Activated CD8-positive, alpha-beta memory T cell treated with anti-CD3 and anti-CD28 coated beads, Interleukin-2, amount 10 ng/mL, durations not matched to agents 7 days and 5 days (primary cell): ENCODE results near the gene NCF4. TPM values are rescaled to one million over a fixed set of nuclear protein-coding genes. Genes with fewer than 3 reads are reported as not detected.
A peak's percentile ranks its signal among the peaks of the same experiment; 100 is the strongest.

Experiments used
- ATAC-seq: fragments of 150-1000 bp; cut with Tn5 transposase; one replicate; pipeline ENCODE4 v1.10.0; 2021; ENCODE audit warnings: moderate library complexity
- CTCF ChIA-PET: fragments of 350-600 bp; sonication (Branson Sonifier 250); formaldehyde crosslinking; loops from one replicate; lab custom pipeline; 2021; ENCODE audit warnings: antibody characterized with exemption; lab: Charles Lee
- DNase-seq: peaks from one replicate; pipeline ENCODE4 v3.0.0-alpha.2; 2020
- H3K27ac Mint-ChIP-seq: one replicate; pipeline ENCODE4 v1.8.0; 2021; ENCODE audit warnings: mild to moderate bottlenecking, mixed read lengths
- H3K27me3 Mint-ChIP-seq: one replicate; pipeline ENCODE4 v1.8.0; 2021; ENCODE audit warnings: mixed read lengths
- H3K36me3 Mint-ChIP-seq: one replicate; pipeline ENCODE4 v1.8.0; 2021; ENCODE audit warnings: mild to moderate bottlenecking, mixed read lengths
- H3K4me1 Mint-ChIP-seq: one replicate; pipeline ENCODE4 v1.8.0; 2021; ENCODE audit warnings: mixed read lengths
- H3K4me3 Mint-ChIP-seq: one replicate; pipeline ENCODE4 v1.8.0; 2021; ENCODE audit warnings: mild to moderate bottlenecking, moderate library complexity, mixed read lengths
- H3K9me3 Mint-ChIP-seq: one replicate; pipeline ENCODE4 v1.8.0; 2022; ENCODE audit warnings: low read depth, mixed read lengths
- total RNA-seq, 2 experiments: library from RNA; stranded (reverse); gene quantifications; one replicate each; pipeline ENCODE4 v1.2.3, GENCODE V29; 2021

The NCF4 gene
- total RNA-seq, 2 experiments from 2014 or later, result 59.7 to 77.9 TPM

DNA sequence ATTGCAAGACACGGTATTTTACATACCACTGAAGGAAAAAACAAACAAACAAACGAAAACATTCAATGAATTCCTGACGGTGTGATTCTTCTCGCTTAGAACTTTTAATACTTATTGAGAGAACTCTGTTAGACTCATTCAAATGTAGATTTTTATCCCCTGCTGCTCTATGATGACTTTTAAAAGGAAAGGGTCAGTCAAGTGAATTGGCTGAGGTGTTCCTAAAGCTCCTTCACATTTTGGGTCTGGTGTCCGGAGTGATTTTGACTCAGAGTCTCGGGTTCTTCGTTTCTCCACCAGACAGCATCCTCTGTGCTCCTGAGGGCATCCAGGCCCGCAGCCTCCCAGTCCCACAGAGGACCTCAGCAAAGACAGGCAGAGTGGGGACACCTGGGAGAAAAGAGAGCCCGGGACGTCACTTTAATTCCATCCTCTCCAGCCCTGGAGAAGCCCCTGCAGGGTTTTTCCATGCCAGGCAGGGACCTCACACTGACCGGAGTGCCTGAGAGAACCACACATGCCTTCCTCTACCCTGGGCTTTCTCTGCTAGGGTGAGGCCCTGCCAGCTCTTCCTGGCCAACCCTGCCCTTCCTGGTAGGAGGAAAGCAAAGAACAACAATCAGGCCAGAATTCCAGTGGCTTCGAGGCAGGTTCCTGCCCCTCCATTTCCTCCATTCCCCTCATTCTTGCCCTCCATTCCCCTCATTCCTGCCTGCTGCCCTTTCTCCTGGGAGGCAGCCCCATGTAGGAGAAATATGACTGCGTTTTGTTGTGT lies 51.3 kb downstream of the NCF4 start:
- ATAC-seq (no peak), DNase-seq (no peak)
- CTCF ChIA-PET, result interaction anchor here (1.0 kb wide), 1 partner anchor 66 kb away, joined by 4 read pairs; no protein-coding TSS in a partner anchor
- Mint-ChIP-seq H3K36me3 (peaks cover 3% of the 10 kb centered on the region), H3K27ac (no peak overlapping the region), H3K4me3 (no peak overlapping the region), H3K4me1 (peaks cover 14% of the 10 kb centered on the region), H3K27me3 (peaks cover 56% of the 10 kb centered on the region), H3K9me3 (no peaks in the 10 kb centered on the region)

DNA sequence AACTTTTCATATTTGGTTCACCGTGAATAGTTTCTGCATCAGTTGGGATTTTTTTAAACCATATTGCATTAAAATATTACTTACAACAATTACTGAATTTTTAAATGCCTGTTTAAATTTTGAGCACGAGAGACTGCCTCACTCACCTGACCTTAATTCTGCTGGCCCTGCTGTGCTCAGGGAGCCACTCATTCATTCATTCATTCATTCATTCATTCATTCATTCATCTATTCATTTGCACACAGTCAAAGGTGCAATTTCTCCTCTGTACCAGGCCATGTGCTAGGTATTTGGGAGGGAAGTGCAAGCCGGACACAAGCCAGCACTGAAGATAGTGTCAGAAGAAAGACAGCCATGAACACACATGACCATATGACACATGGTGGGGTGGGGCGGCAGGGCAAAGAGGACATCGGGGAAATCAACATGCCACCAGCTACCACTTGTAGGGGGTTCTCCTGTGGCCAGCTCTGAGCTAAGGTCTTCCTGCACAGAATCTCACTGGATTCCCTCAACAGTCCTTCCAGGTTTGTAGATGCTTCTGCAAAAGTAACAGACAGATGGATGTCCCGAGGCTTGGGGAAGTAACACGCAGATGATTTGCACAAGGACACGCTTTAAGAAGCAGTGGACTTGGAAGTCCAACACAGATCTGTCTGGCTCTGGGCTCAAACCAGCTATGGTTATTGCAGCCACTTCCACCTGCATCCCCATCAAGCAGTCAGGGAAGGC lies 52.1 kb downstream of the NCF4 start:
- H3K4me3 Mint-ChIP-seq, result no peak overlapping the region

GRCh38 chr22:36913427-36914389 lies 52.9 kb downstream of the NCF4 start, which contains the start of gene CSF2RB:
TSS of gene CSF2RB (plus strand) at chr22:36913628. CDS start at chr22:36922208, 8,580 bp downstream.
- Mint-ChIP-seq H3K4me3 (peak within 1 kb of the TSS; percentile 58), H3K9me3 (no peaks in the 10 kb centered on the region), H3K27ac (no peak within 1 kb of the TSS), H3K36me3 (no peaks in the 10 kb centered on the region), H3K27me3 (peaks cover 59% of the 10 kb centered on the region), H3K4me1 (peaks cover 11% of the 10 kb centered on the region)
- CTCF ChIA-PET, result interaction anchor here (1.0 to 2.1 kb wide), 2 partner anchors 57 to 60 kb away, joined by 3 to 8 read pairs; no protein-coding TSS in a partner anchor
- DNase-seq (no peak), ATAC-seq (no peak)

More for the DNA sequence above, 52.1 kb downstream of the NCF4 start:
- Mint-ChIP-seq H3K9me3 (no peaks in the 10 kb centered on the region), H3K4me1 (peaks cover 11% of the 10 kb centered on the region), H3K27ac (no peak overlapping the region), H3K36me3 (peaks cover under 1% of the 10 kb centered on the region), H3K27me3 (peaks cover 56% of the 10 kb centered on the region)
- DNase-seq (no peak), ATAC-seq (no peak)
- CTCF ChIA-PET, result no interaction called here

DNA sequence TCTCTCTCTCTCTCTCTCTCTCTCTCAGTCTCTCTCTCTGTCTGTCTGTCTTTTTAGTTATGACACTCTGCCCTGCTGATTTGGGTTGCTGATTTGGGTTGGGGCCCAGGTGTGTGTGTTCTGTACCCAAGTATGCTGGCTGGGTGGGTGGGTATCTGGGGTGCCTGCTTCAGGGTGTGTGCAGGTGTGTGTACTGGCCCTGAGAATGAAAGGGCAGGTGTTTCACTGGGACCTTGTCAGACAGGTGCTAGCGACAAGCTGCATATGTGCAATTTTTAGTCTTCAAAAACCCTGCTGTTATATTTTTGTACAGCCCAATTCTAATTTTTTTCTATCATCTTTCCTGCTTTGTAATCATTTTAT lies 53.6 kb downstream of the NCF4 start:
- peaks cover 11% of the 10 kb centered on the region for H3K4me1 Mint-ChIP-seq
- H3K36me3 Mint-ChIP-seq, result no peaks in the 10 kb centered on the region
- H3K27me3 Mint-ChIP-seq, result peaks cover 60% of the 10 kb centered on the region
- H3K9me3 Mint-ChIP-seq, result no peaks in the 10 kb centered on the region
- ATAC-seq, result no peak
- CTCF ChIA-PET, result interaction anchor here (1.0 to 2.1 kb wide), 2 partner anchors 58 to 61 kb away, joined by 3 to 8 read pairs; no protein-coding TSS in a partner anchor
- no peak overlapping the region for H3K27ac Mint-ChIP-seq
- no peak for DNase-seq
- H3K4me3 Mint-ChIP-seq, result peak overlapping the region; percentile 58

DNA sequence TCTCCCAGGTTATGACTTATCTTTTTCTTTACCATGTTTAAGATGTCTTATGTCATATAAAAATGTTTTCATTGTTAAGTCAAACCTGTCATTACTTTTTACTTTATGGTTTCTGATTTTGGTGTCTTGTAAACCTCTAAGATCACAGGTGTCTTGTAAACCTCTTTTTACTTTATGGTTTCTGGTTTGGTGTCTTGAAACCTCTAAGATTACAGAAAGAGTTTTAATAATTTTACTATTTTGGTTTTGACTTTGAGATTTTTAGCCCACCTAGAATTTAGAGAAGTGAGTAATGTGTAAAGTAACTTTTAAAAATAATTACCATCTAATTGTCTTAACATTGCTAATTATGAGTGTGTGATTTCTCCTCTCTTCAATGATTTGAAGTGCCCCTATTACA lies 55.2 kb downstream of the NCF4 start:
- Mint-ChIP-seq H3K4me3 (no peak overlapping the region), H3K27ac (no peak overlapping the region), H3K9me3 (no peaks in the 10 kb centered on the region), H3K27me3 (peaks cover 49% of the 10 kb centered on the region), H3K4me1 (peaks cover 14% of the 10 kb centered on the region), H3K36me3 (peaks cover 5% of the 10 kb centered on the region)
- CTCF ChIA-PET, result no interaction called here
- ATAC-seq (no peak), DNase-seq (no peak)

DNA sequence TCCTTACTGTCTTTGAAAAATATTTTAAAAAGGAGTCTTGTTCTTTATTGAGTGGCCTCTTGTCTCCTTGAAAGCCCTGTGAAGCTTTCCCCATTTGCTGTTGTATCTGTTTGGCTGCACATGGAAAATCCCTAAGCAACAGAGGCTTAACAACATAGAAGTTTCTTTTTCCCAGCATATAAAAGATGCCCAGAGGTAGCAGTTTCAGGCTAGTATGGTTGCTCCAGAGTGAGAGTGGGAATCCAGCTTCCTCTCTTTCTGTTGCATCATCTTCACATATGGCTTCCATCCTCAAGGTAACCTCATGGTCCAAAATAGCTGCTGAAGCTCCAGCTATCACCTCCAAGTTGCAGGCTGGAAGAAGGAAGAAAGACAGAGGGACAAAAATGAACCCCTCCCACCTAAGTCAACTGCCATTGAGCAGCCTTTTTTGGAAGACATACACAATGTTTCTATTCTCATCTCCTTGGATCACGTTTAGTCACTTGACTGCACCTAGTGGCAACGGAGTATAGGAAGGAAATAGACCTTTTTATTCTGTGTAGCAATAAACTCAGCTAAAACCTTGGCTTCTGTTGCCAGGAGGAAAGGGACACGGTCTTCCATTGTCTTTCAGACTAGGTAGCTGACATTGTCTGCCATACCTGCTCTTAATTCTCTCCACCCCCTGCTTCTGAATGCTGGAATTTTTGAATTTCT lies 57.9 kb downstream of the NCF4 start:
- peaks cover 9% of the 10 kb centered on the region for H3K4me1 Mint-ChIP-seq
- peaks cover 7% of the 10 kb centered on the region for H3K36me3 Mint-ChIP-seq
- no peaks in the 10 kb centered on the region for H3K9me3 Mint-ChIP-seq
- H3K27ac Mint-ChIP-seq, result no peak overlapping the region
- H3K27me3 Mint-ChIP-seq, result peaks cover 43% of the 10 kb centered on the region
- DNase-seq (no peak), ATAC-seq (no peak)
- no peak overlapping the region for H3K4me3 Mint-ChIP-seq
- CTCF ChIA-PET, result interaction anchor here (0.7 to 1.5 kb wide), 3 partner anchors 13 to 63 kb away, joined by 3 read pairs; no protein-coding TSS in a partner anchor

DNA sequence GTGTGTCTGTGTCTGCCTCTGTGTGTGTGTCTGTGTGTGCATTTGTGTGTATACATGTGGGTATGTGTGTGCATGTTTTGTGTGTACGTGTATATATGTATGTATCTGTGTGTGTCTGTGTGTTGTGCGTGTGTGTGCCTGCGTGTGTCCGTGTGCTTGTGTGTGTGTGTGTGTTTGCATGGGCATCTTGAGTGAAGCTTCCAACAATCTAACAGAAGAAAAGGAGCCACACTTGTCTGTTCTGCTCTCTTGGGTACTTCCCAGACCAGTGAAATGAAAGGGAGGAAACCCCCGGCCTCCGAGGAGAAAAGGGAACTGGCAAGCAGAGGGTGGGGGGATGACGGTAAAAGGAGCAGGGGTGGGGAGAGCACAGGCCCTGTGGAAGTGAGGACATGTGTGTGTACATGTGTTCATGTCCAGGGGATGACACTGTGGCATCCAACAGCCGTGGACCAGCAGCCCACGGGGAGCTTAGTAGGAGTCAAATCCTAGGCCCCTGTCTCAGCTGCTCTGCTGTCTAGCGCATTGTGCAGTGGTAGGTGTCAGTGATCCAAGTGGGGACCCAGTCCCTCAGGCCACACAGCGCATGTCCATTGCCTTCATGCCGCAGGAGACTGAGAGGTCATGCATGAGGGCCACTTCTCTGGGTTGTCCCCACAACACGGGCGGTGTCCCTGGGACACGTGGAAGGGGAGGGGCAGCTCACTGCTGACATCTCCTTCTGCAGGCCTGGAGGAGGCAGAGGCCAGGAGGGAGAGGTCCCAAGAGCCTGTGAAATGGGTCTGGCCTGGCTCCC lies 60.7 kb downstream of the NCF4 start:
- Mint-ChIP-seq H3K27me3 (peaks cover 35% of the 10 kb centered on the region), H3K4me3 (no peak overlapping the region), H3K9me3 (no peaks in the 10 kb centered on the region), H3K4me1 (peaks cover 22% of the 10 kb centered on the region), H3K27ac (no peak overlapping the region), H3K36me3 (peaks cover 7% of the 10 kb centered on the region)
- CTCF ChIA-PET, result no interaction called here
- DNase-seq, result no peak
- ATAC-seq, result no peak

GRCh38 chr22:36922105-36922608 lies 61.4 kb downstream of the NCF4 start:
- Mint-ChIP-seq H3K27me3 (peaks cover 28% of the 10 kb centered on the region), H3K27ac (no peak overlapping the region), H3K36me3 (peaks cover 7% of the 10 kb centered on the region), H3K9me3 (no peaks in the 10 kb centered on the region), H3K4me1 (peaks cover 29% of the 10 kb centered on the region), H3K4me3 (no peak overlapping the region)
- ATAC-seq, result no peak
- CTCF ChIA-PET, result no interaction called here
- no peak for DNase-seq

DNA sequence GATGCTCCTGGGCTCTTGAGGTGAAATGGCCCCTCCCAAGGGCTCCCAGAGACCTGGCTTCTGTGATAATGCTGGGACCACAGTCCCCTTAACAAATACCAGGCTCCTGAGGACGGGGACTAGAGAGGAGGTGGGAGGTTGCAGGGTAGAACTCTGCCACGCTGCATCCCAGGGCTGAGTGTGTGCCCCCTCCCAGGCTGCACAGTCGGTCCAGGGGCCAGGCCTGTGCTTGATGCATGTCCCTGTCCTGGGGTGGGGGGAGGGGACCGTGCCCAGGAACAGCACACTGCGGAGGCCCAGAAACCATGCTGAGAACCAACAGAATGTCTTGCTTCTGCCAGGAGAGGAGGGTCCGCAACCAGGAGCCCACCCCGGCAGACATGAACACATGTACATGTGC lies 61.9 kb downstream of the NCF4 start:
- Mint-ChIP-seq H3K27me3 (peaks cover 25% of the 10 kb centered on the region), H3K4me3 (no peak overlapping the region)

DNA sequence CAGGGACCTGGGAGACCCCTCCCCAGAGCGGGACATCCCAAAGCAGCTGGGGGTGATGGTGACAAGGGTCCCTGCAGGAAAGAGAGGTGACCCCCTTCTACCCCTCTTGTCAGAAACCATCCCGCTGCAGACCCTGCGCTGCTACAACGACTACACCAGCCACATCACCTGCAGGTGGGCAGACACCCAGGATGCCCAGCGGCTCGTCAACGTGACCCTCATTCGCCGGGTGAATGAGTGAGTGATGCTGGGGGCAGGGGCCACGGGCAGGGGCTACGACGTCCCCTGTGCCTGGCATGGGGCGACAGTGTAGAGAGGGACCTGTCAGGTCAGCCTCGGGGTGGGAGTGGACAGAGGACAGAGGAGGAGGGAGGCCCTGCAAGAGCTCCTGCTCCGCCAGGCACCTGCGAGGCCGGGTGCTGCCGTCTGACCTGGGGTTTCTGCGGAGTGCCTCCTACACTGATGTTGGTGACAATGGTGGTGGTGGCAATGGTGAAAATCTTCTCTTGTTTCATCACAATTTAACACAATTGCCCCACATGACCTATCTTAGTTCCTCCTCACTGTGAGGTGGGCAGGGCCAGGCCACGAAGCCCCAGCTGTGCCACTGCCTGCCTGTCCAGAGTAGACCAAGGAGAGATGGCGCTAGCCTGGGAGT lies 62.5 kb downstream of the NCF4 start:
- Mint-ChIP-seq H3K36me3 (peaks cover 7% of the 10 kb centered on the region), H3K9me3 (no peaks in the 10 kb centered on the region), H3K4me3 (no peak overlapping the region), H3K27ac (no peak overlapping the region), H3K4me1 (peaks cover 37% of the 10 kb centered on the region), H3K27me3 (peaks cover 20% of the 10 kb centered on the region)
- ATAC-seq (no peak), DNase-seq (no peak)
- CTCF ChIA-PET, result no interaction called here

More for the DNA sequence above, 61.9 kb downstream of the NCF4 start:
- H3K36me3 Mint-ChIP-seq, result peaks cover 7% of the 10 kb centered on the region
- CTCF ChIA-PET, result no interaction called here
- no peak for DNase-seq
- H3K9me3 Mint-ChIP-seq, result no peaks in the 10 kb centered on the region
- H3K27ac Mint-ChIP-seq, result no peak overlapping the region
- ATAC-seq, result no peak
- H3K4me1 Mint-ChIP-seq, result peaks cover 35% of the 10 kb centered on the region

GRCh38 chr22:36924151-36924698 lies 63.4 kb downstream of the NCF4 start:
- CTCF ChIA-PET, result interaction anchor here (0.7 kb wide), 1 partner anchor 71 kb away, joined by 3 read pairs; no protein-coding TSS in a partner anchor
- H3K27me3 Mint-ChIP-seq, result peaks cover 10% of the 10 kb centered on the region
- H3K4me3 Mint-ChIP-seq, result no peak overlapping the region
- H3K27ac Mint-ChIP-seq, result no peak overlapping the region
- no peaks in the 10 kb centered on the region for H3K9me3 Mint-ChIP-seq
- no peak for ATAC-seq
- H3K36me3 Mint-ChIP-seq, result peaks cover 7% of the 10 kb centered on the region
- DNase-seq, result no peak
- peaks cover 39% of the 10 kb centered on the region for H3K4me1 Mint-ChIP-seq
